ENCODE data around the gene ADARB2. TPM values are rescaled to one million over a fixed set of nuclear protein-coding genes. Genes with fewer than 3 reads are reported as not detected.

Gene ADARB2
- total and polyA plus RNA-seq, 4 donors = 0.55 to 0.70 (median 0.59) TPM; not detected in 1

DNA sequence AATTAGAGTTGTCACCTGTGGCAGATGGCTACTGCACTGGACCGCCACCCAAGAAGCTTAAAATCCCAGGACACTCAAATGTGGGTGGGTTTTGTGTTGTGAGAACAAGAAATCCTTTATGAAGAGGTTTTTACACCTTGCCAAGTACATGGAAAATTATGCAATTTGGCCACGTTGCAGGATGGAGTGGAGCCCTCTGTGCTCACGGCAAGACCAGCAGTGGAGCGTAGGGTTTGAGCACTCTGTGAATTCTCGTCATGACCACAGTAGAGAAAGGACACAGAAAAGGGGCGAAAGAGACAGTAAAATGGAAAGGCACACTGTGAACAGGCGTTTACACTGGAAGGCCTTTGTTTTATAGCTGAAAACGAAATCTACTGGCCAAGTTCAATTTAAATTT lies 222.6 kb downstream of the ADARB2 start:
- Histone ChIP-seq H3K9me3 (ENCODE audit: control insufficient read depth in 4 of 4, low read length in 3 of 4) (peaks cover 0 to 8% (median under 1%) of the 10 kb centered on the region in 4 donors), H3K27ac (ENCODE audit: low read depth in 1 of 2, low read length in 2 of 2) (no peak overlapping the region), H3K9ac (ENCODE audit: low read depth in 1 of 2, low read length in 2 of 2) (no peak overlapping the region), H3K36me3 (ENCODE audit: control insufficient read depth in 4 of 4, insufficient read depth in 3 of 4, low read depth in 1 of 4, low read length in 3 of 4) (no peaks in the 10 kb centered on the region), H3K4me1 (ENCODE audit: control insufficient read depth in 4 of 4, insufficient read depth in 4 of 4, low read length in 3 of 4) (no peaks in the 10 kb centered on the region), H3K4me3 (ENCODE audit: low read depth in 1 of 3, low read length in 3 of 3) (no peak overlapping the region), H3K27me3 (ENCODE audit: control insufficient read depth in 4 of 4, insufficient read depth in 4 of 4, low read length in 3 of 4) (no peaks in the 10 kb centered on the region)
- TF ChIP-seq RXRA (IDR thresholded peaks at IDR 0.05) = no peak
- no peak for TF ChIP-seq GABPA (IDR thresholded peaks at IDR 0.05 in 1 of 2, conservative IDR thresholded peaks at IDR 0.05 in 1 of 2)
- TF ChIP-seq HNF4A (conservative IDR thresholded peaks at IDR 0.05) = no peak
- no peak for TF ChIP-seq YY1 (IDR thresholded peaks at IDR 0.05)
- TF ChIP-seq TAF1 (conservative IDR thresholded peaks at IDR 0.05) = no peak
- TF ChIP-seq, protein P1, sequence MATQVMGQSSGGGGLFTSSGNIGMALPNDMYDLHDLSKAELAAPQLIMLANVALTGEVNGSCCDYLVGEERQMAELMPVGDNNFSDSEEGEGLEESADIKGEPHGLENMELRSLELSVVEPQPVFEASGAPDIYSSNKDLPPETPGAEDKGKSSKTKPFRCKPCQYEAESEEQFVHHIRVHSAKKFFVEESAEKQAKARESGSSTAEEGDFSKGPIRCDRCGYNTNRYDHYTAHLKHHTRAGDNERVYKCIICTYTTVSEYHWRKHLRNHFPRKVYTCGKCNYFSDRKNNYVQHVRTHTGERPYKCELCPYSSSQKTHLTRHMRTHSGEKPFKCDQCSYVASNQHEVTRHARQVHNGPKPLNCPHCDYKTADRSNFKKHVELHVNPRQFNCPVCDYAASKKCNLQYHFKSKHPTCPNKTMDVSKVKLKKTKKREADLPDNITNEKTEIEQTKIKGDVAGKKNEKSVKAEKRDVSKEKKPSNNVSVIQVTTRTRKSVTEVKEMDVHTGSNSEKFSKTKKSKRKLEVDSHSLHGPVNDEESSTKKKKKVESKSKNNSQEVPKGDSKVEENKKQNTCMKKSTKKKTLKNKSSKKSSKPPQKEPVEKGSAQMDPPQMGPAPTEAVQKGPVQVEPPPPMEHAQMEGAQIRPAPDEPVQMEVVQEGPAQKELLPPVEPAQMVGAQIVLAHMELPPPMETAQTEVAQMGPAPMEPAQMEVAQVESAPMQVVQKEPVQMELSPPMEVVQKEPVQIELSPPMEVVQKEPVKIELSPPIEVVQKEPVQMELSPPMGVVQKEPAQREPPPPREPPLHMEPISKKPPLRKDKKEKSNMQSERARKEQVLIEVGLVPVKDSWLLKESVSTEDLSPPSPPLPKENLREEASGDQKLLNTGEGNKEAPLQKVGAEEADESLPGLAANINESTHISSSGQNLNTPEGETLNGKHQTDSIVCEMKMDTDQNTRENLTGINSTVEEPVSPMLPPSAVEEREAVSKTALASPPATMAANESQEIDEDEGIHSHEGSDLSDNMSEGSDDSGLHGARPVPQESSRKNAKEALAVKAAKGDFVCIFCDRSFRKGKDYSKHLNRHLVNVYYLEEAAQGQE (IDR thresholded peaks at IDR 0.05) = no peak
- no peak for TF ChIP-seq RAD21 (IDR thresholded peaks at IDR 0.05)
- TF ChIP-seq NR2F2 (IDR thresholded peaks at IDR 0.05) = no peak
- TF ChIP-seq, protein P2, sequence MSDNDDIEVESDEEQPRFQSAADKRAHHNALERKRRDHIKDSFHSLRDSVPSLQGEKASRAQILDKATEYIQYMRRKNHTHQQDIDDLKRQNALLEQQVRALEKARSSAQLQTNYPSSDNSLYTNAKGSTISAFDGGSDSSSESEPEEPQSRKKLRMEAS (IDR thresholded peaks at IDR 0.05) = no peak
- no peak for TF ChIP-seq HNF4G (IDR thresholded peaks at IDR 0.05)
- no peak for TF ChIP-seq FOXA1 (IDR thresholded peaks at IDR 0.05)
- TF ChIP-seq EGR1 (IDR thresholded peaks at IDR 0.05; ENCODE audit: low read depth in 2 of 2) = no peak
- no peak for TF ChIP-seq SP1 (IDR thresholded peaks at IDR 0.05)
- no peak for TF ChIP-seq JUND (IDR thresholded peaks at IDR 0.05)
- TF ChIP-seq, protein P3, sequence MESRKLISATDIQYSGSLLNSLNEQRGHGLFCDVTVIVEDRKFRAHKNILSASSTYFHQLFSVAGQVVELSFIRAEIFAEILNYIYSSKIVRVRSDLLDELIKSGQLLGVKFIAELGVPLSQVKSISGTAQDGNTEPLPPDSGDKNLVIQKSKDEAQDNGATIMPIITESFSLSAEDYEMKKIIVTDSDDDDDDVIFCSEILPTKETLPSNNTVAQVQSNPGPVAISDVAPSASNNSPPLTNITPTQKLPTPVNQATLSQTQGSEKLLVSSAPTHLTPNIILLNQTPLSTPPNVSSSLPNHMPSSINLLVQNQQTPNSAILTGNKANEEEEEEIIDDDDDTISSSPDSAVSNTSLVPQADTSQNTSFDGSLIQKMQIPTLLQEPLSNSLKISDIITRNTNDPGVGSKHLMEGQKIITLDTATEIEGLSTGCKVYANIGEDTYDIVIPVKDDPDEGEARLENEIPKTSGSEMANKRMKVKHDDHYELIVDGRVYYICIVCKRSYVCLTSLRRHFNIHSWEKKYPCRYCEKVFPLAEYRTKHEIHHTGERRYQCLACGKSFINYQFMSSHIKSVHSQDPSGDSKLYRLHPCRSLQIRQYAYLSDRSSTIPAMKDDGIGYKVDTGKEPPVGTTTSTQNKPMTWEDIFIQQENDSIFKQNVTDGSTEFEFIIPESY (IDR thresholded peaks at IDR 0.05) = no peak
- no peak for TF ChIP-seq FOXA2 (IDR thresholded peaks at IDR 0.05)
- TF ChIP-seq, protein P4, sequence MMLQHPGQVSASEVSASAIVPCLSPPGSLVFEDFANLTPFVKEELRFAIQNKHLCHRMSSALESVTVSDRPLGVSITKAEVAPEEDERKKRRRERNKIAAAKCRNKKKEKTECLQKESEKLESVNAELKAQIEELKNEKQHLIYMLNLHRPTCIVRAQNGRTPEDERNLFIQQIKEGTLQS (IDR thresholded peaks at IDR 0.05) = no peak
- WGBS = 74% methylated on average over 8 of the region's 8 CpGs
- no peak for DNase-seq (ENCODE audit: low spot score)

DNA sequence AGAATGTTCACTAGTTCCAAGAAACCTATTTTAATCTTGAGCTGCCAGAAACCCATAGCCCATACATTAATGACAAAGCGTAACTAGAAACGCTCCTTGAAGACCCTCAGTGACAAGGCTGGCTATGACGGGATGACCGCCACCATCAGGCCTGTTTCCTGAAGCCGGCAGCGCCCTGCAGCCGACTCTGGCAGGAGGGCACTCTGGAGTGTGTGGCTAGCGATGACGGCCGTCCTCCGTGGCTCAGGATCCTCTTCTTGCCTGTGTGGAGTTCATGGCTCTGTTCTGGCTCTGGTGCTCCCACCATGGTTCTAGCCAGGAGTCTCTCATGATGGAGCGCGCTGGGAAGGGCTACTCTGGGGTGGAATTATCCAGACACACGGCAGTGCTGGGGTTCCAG lies 224.1 kb downstream of the ADARB2 start:
- Histone ChIP-seq H3K9ac (ENCODE audit: low read depth in 1 of 2, low read length in 2 of 2) (no peak overlapping the region), H3K9me3 (ENCODE audit: control insufficient read depth in 4 of 4, low read length in 3 of 4) (peaks cover 0 to 8% (median under 1%) of the 10 kb centered on the region in 4 donors), H3K36me3 (ENCODE audit: control insufficient read depth in 4 of 4, insufficient read depth in 3 of 4, low read depth in 1 of 4, low read length in 3 of 4) (no peaks in the 10 kb centered on the region), H3K4me1 (ENCODE audit: control insufficient read depth in 4 of 4, insufficient read depth in 4 of 4, low read length in 3 of 4) (no peaks in the 10 kb centered on the region), H3K4me3 (ENCODE audit: low read depth in 1 of 3, low read length in 3 of 3) (no peak overlapping the region), H3K27ac (ENCODE audit: low read depth in 1 of 2, low read length in 2 of 2) (no peak overlapping the region), H3K27me3 (ENCODE audit: control insufficient read depth in 4 of 4, insufficient read depth in 4 of 4, low read length in 3 of 4) (no peaks in the 10 kb centered on the region)
- no peak for DNase-seq (ENCODE audit: low spot score)
- TF ChIP-seq, protein P2 (IDR thresholded peaks at IDR 0.05) = no peak
- TF ChIP-seq JUND (IDR thresholded peaks at IDR 0.05) (no peak), TAF1 (conservative IDR thresholded peaks at IDR 0.05) (no peak)
- TF ChIP-seq, protein P3 (IDR thresholded peaks at IDR 0.05) = no peak
- WGBS = 90% methylated on average over 14 of the region's 14 CpGs
